H9 (cell line): ENCODE measurements around the gene ZSCAN5A. TPM values are rescaled to one million over a fixed set of nuclear protein-coding genes. Genes with fewer than 3 reads are reported as not detected.

Experiments used
- DNase-seq: peaks from one replicate; pipeline ENCODE4 v3.0.0-alpha.2; 2017
- H2AFZ ChIP-seq: one replicate; pipeline ENCODE4 v1.6.1; 2013; ENCODE audit warnings: mild to moderate bottlenecking, low read length, control low read depth, moderate library complexity
- H2AK5ac ChIP-seq: 2 replicates; pipeline ENCODE4 v1.6.1; 2013; ENCODE audit warnings: low read length, control low read depth, mixed read lengths; ENCODE audit not compliant: insufficient read length
- H2BK120ac ChIP-seq: one replicate; pipeline ENCODE4 v1.6.1; 2013; ENCODE audit warnings: low read depth, mild to moderate bottlenecking, low read length, control low read depth, inconsistent platforms; ENCODE audit not compliant: poor library complexity, severe bottlenecking
- H2BK12ac ChIP-seq: 2 replicates; pipeline ENCODE4 v1.6.1; 2013; ENCODE audit warnings: low read length, control low read depth, mixed read lengths, low read depth; ENCODE audit not compliant: insufficient read length
- H2BK15ac ChIP-seq: 2 replicates; pipeline ENCODE4 v1.6.1; 2013; ENCODE audit warnings: low read depth, low read length, control low read depth
- H2BK20ac ChIP-seq: one replicate; pipeline ENCODE4 v1.6.1; 2013; ENCODE audit warnings: low read depth, mild to moderate bottlenecking, low read length, control low read depth, inconsistent platforms; ENCODE audit not compliant: poor library complexity, severe bottlenecking
- H2BK5ac ChIP-seq: 2 replicates; pipeline ENCODE4 v1.6.1; 2013; ENCODE audit warnings: low read length, control low read depth, mixed read lengths; ENCODE audit not compliant: insufficient read length
- H3K14ac ChIP-seq: 2 replicates; pipeline ENCODE4 v1.6.1; 2013; ENCODE audit warnings: low read length, control low read depth; ENCODE audit not compliant: insufficient read depth
- H3K18ac ChIP-seq: 2 replicates; pipeline ENCODE4 v1.6.1; 2013; ENCODE audit warnings: low read depth, mild to moderate bottlenecking, mixed read lengths, low read length, control low read depth; ENCODE audit not compliant: insufficient read length
- H3K23ac ChIP-seq: 2 replicates; pipeline ENCODE4 v1.6.1; 2013; ENCODE audit warnings: low read length, control low read depth, mixed read lengths, low read depth; ENCODE audit not compliant: insufficient read length
- H3K23me2 ChIP-seq: 2 replicates; pipeline ENCODE4 v1.6.1; 2013; ENCODE audit warnings: low read depth, mild to moderate bottlenecking, mixed read lengths, low read length, control low read depth; ENCODE audit not compliant: insufficient read length, poor library complexity, severe bottlenecking
- H3K27ac ChIP-seq: 2 replicates; pipeline ENCODE4 v1.5.1; 2013; ENCODE audit warnings: low read length, control low read depth, mixed read lengths, low read depth; ENCODE audit not compliant: insufficient read length
- H3K27me3 ChIP-seq: 2 replicates; pipeline ENCODE4 v1.6.1; 2013; ENCODE audit warnings: low read length, control low read depth, inconsistent platforms; ENCODE audit not compliant: insufficient read depth
- H3K4ac ChIP-seq: 2 replicates; pipeline ENCODE4 v1.6.1; 2013; ENCODE audit warnings: low read depth, mild to moderate bottlenecking, control low read depth, inconsistent platforms, low read length, moderate library complexity
- H3K4me1 ChIP-seq: 2 replicates; pipeline ENCODE4 v1.6.1; 2013; ENCODE audit warnings: low read length, control low read depth, inconsistent platforms; ENCODE audit not compliant: insufficient read depth
- H3K4me2 ChIP-seq: 2 replicates; pipeline ENCODE4 v1.6.1; 2013; ENCODE audit warnings: low read length, control low read depth, mixed read lengths; ENCODE audit not compliant: insufficient read length, insufficient read depth
- H3K56ac ChIP-seq: 2 replicates; pipeline ENCODE4 v1.6.1; 2013; ENCODE audit warnings: low read depth, mild to moderate bottlenecking, mixed read lengths, low read length, control low read depth; ENCODE audit not compliant: insufficient read length
- H3K79me1 ChIP-seq: 2 replicates; pipeline ENCODE4 v1.6.1; 2013; ENCODE audit warnings: low read depth, mild to moderate bottlenecking, moderate library complexity, low read length, control low read depth, inconsistent platforms; ENCODE audit not compliant: insufficient read depth, poor library complexity, severe bottlenecking
- H3K79me2 ChIP-seq: 2 replicates; pipeline ENCODE4 v1.6.1; 2013; ENCODE audit warnings: low read length, control low read depth, inconsistent platforms; ENCODE audit not compliant: insufficient read depth
- H3K9ac ChIP-seq: 2 replicates; pipeline ENCODE4 v1.6.1; 2013; ENCODE audit warnings: low read length, control low read depth, mixed read lengths; ENCODE audit not compliant: insufficient read length; ENCODE audit errors: extremely low read depth
- H3K9me3 ChIP-seq: one replicate; pipeline ENCODE4 v1.6.1; 2013; ENCODE audit warnings: low read depth, low read length, inconsistent platforms; ENCODE audit not compliant: control insufficient read depth
- H3T11ph ChIP-seq: one replicate; pipeline ENCODE4 v1.6.1; 2013; ENCODE audit warnings: mild to moderate bottlenecking, low read length, control low read depth, inconsistent platforms
- H4K20me1 ChIP-seq: one replicate; pipeline ENCODE4 v1.6.1; 2013; ENCODE audit not compliant: control insufficient read depth, insufficient read length, insufficient read depth
- H4K5ac ChIP-seq: 2 replicates; pipeline ENCODE4 v1.6.1; 2013; ENCODE audit warnings: low read depth, mild to moderate bottlenecking, mixed read lengths, low read length, control low read depth; ENCODE audit not compliant: insufficient read length
- H4K8ac ChIP-seq: replicated peaks from 2 replicates; pipeline ENCODE4 v1.6.1; 2013; ENCODE audit warnings: low read length, control low read depth, mixed read lengths, low read depth; ENCODE audit not compliant: insufficient read length
- H4K91ac ChIP-seq: 2 replicates; pipeline ENCODE4 v1.6.1; 2013; ENCODE audit warnings: low read depth, mild to moderate bottlenecking, moderate library complexity, mixed read lengths, low read length, control low read depth; ENCODE audit not compliant: insufficient read length
- H3K27ac Mint-ChIP-seq, 3 experiments: 2 replicates in 2 of 3; 3 replicates in 1 of 3; pipeline ENCODE4 v1.8.0; 2020 to 2021; ENCODE audit warnings: mixed read lengths in 3 of 3, mild to moderate bottlenecking in 1 of 3, moderate library complexity in 1 of 3
- H3K27me3 Mint-ChIP-seq: 2 replicates; pipeline ENCODE4 v1.8.0; 2021; ENCODE audit warnings: low read depth, mild to moderate bottlenecking, moderate library complexity, mixed read lengths
- H3K36me3 Mint-ChIP-seq, 3 experiments: 2 replicates in 2 of 3; 3 replicates in 1 of 3; pipeline ENCODE4 v1.8.0; 2020 to 2021; ENCODE audit warnings: low read depth in 3 of 3, mixed read lengths in 3 of 3; ENCODE audit not compliant: insufficient read depth in 1 of 3
- H3K4me1 Mint-ChIP-seq, 2 experiments: 2 replicates each; pipeline ENCODE4 v1.8.0; 2020; ENCODE audit warnings: mixed read lengths in 2 of 2
- H3K4me3 Mint-ChIP-seq, 2 experiments: 2 replicates in 1 of 2; 3 replicates in 1 of 2; pipeline ENCODE4 v1.8.0; 2020 to 2021; ENCODE audit warnings: mild to moderate bottlenecking in 2 of 2, mixed read lengths in 2 of 2, moderate library complexity in 1 of 2
- H3K9me3 Mint-ChIP-seq, 2 experiments: 2 replicates in 1 of 2; 3 replicates in 1 of 2; pipeline ENCODE4 v1.8.0; 2020; ENCODE audit warnings: mild to moderate bottlenecking in 2 of 2, mixed read lengths in 2 of 2, moderate library complexity in 1 of 2
- WGBS: extraction: QIAGEN DNeasy Blood & Tissue Kit; methylation state at CpG from one replicate; pipeline ENCODE4 v1.1.7; 2013; ENCODE audit warnings: missing lambda C conversion rate, low lambda C conversion rate, mixed read lengths; ENCODE audit not compliant: insufficient read length; ENCODE audit errors: extremely low coverage; 5-methylcytosine and 5-hydroxymethylcytosine counted together
- total RNA-seq: library from RNA; stranded (reverse); gene quantifications from 2 replicates; pipeline ENCODE4 v1.2.1, GENCODE V29; 2021
- TF ChIP-seq, protein P1 (sequence below): fragments of 200-600 bp; sonication (generic); conservative IDR thresholded peaks from 3 replicates; pipeline ENCODE4 v1.8.0; 2021; ENCODE audit warnings: antibody characterized with exemption, mild to moderate bottlenecking

ZSCAN5A gene
- total RNA-seq, 1 experiment from 2014 or later: 12.5 TPM

DNA sequence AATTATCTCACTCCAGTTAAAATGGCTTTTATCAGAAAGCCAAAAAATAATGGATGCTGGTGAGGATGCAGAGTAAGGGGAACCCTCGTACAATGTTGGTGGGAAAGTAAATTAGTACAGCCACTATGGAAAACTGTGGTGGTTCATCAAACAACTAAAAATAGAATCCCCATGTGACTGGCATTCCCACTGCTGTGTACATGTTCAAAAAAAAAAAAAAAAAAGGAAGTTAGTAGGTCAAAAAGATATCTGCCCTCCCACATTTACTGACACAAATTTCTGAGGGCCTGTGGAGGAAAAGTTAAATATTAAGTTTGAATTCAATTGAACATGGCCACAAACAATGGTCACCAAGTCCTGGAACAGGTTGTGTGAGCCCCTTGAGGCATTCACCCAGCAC lies 9.8 kb upstream of the ZSCAN5A start:
- Histone ChIP-seq H3K4me2 (no peak overlapping the region), H2AK5ac (no peak overlapping the region), H4K8ac (no peak overlapping the region), H2BK20ac (no peak overlapping the region), H3K23me2 (no peaks in the 10 kb centered on the region), H2BK15ac (no peak overlapping the region), H3K9me3 (no peaks in the 10 kb centered on the region), H3T11ph (no peak overlapping the region), H2BK120ac (no peak overlapping the region), H2AFZ (no peak overlapping the region), H4K91ac (no peak overlapping the region), H3K56ac (no peak overlapping the region), H3K18ac (no peak overlapping the region), H4K20me1 (no peaks in the 10 kb centered on the region), H3K4me1 (no peaks in the 10 kb centered on the region), H2BK5ac (no peak overlapping the region), H2BK12ac (no peak overlapping the region), H3K14ac (no peak overlapping the region), H4K5ac (no peak overlapping the region), H3K23ac (no peak overlapping the region), H3K79me1 (no peaks in the 10 kb centered on the region), H3K27me3 (no peaks in the 10 kb centered on the region), H3K27ac (no peak overlapping the region), H3K9ac (no peak overlapping the region), H3K79me2 (no peaks in the 10 kb centered on the region), H3K4ac (no peak overlapping the region)
- TF ChIP-seq, protein P1, sequence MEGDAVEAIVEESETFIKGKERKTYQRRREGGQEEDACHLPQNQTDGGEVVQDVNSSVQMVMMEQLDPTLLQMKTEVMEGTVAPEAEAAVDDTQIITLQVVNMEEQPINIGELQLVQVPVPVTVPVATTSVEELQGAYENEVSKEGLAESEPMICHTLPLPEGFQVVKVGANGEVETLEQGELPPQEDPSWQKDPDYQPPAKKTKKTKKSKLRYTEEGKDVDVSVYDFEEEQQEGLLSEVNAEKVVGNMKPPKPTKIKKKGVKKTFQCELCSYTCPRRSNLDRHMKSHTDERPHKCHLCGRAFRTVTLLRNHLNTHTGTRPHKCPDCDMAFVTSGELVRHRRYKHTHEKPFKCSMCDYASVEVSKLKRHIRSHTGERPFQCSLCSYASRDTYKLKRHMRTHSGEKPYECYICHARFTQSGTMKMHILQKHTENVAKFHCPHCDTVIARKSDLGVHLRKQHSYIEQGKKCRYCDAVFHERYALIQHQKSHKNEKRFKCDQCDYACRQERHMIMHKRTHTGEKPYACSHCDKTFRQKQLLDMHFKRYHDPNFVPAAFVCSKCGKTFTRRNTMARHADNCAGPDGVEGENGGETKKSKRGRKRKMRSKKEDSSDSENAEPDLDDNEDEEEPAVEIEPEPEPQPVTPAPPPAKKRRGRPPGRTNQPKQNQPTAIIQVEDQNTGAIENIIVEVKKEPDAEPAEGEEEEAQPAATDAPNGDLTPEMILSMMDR: no peak
- DNase-seq: no peak
- Mint-ChIP-seq H3K27ac (no peak overlapping the region), H3K4me1 (no peaks in the 10 kb centered on the region), H3K36me3 (no peaks in the 10 kb centered on the region; a peak in 2 of 7 replicates), H3K9me3 (peaks cover 46 to 49% of the 10 kb centered on the region in 2 experiments), H3K4me3 (no peak overlapping the region), H3K27me3 (peaks cover 16% of the 10 kb centered on the region)
- WGBS: no CpG with 5 or more reads among the region's 1 CpG
